SH-SY5Y (cell line): ENCODE measurements around the gene LTN1.

Experiments used
- GATA2 ChIP-seq: IDR thresholded peaks from 2 replicates; pipeline ENCODE4 v1.6.1; 2011; ENCODE audit warnings: mild to moderate bottlenecking, low read depth, low read length
- GATA3 ChIP-seq: IDR thresholded peaks from 2 replicates; pipeline ENCODE4 v1.6.1; 2011; ENCODE audit warnings: low read depth, mild to moderate bottlenecking, low read length, moderate library complexity

GRCh38 chr21:28943631-28944030, 49.0 kb downstream of the LTN1 start:
- TF ChIP-seq GATA2 (no peak), GATA3 (no peak)
